Transverse colon (tissue), 4 donors: ENCODE data around the gene NDUFAF3. TPM values are rescaled to one million over a fixed set of nuclear protein-coding genes. Genes with fewer than 3 reads are reported as not detected.
"Not testable (repeated sequence)": the region's sequence is repeated elsewhere in the genome, so short reads cannot be mapped to it uniquely, and the experiment has no call there.

ENCODE experiments used
- DNase-seq: peaks from one replicate; pipeline ENCODE4 v3.0.0-alpha.2; 2019
- H3K27ac ChIP-seq, 4 donors: fragments of 200-600 bp; sonication (generic); 2 replicates each; pipeline ENCODE4 v1.5.1; 2016 to 2018; ENCODE audit warnings: inconsistent platforms in 4 of 4
- H3K27me3 ChIP-seq: fragments of 200-600 bp; sonication (generic); 2 replicates; pipeline ENCODE4 v1.5.1; 2017; ENCODE audit warnings: inconsistent platforms
- H3K36me3 ChIP-seq, 4 donors: fragments of 200-600 bp; sonication (generic); 2 replicates each; pipeline ENCODE4 v1.5.1; 2017 to 2019; ENCODE audit warnings: inconsistent platforms in 4 of 4
- H3K4me1 ChIP-seq, 4 donors: fragments of 200-600 bp; sonication (generic); 2 replicates each; pipeline ENCODE4 v1.5.1; 2017 to 2020; ENCODE audit warnings: inconsistent platforms in 4 of 4
- H3K4me3 ChIP-seq, 4 donors: fragments of 200-600 bp; sonication (generic); 1 replicate in 1 of 4; 2 replicates in 3 of 4; pipeline versions ENCODE4 v1.5.1 to v1.6.1; 2017 to 2019; ENCODE audit warnings: inconsistent platforms in 4 of 4
- H3K9me3 ChIP-seq, 2 donors: fragments of 200-600 bp; sonication (generic); 2 replicates each; pipeline ENCODE4 v1.5.1; 2017 to 2019; ENCODE audit warnings: inconsistent platforms in 2 of 2
- CTCF ChIP-seq, 5 experiments: fragments of 200-600 bp in 3 of 5; fragments of 450-650 bp in 2 of 5; sonication (generic) in 3 of 5; IDR thresholded peaks; 1 replicate in 2 of 5; 2 replicates in 3 of 5; pipeline ENCODE4 v1.5.1; 2016 to 2017; ENCODE audit warnings: antibody characterized with exemption in 5 of 5, inconsistent platforms in 3 of 5, mild to moderate bottlenecking in 2 of 5, moderate library complexity in 1 of 5
- EP300 ChIP-seq: sonication (generic); formaldehyde crosslinking; IDR thresholded peaks from one replicate; pipeline ENCODE4 v1.6.1; 2017; ENCODE audit warnings: antibody characterized with exemption, low read depth
- POLR2A ChIP-seq: fragments of 450-650 bp; IDR thresholded peaks from one replicate; pipeline ENCODE4 v1.6.1; 2016; ENCODE audit warnings: antibody characterized with exemption, mild to moderate bottlenecking, moderate library complexity
- POLR2AphosphoS5 ChIP-seq, 3 donors: sonication (generic); formaldehyde crosslinking; IDR thresholded peaks; one replicate each; pipeline ENCODE4 v1.6.1; 2016; ENCODE audit warnings: antibody characterized with exemption in 3 of 3
- WGBS, 2 donors: methylation state at CpG; one replicate each; pipeline ENCODE4 v1.1.5; 2018; ENCODE audit warnings: low coverage in 1 of 2; 5-methylcytosine and 5-hydroxymethylcytosine counted together
- in situ Hi-C, 4 donors: fragments of 200-750 bp; cut with MboI; loops; one replicate each; pipeline versions ENCODE4 v1.15.0 to v1.15.1; 2017; ENCODE audit warnings: low sequenced_read_pairs in 3 of 4, low pct_ligation_motif_present in 1 of 4, low pct_unique_long_range_greater_than_20kb in 1 of 4
- intact Hi-C: fragments of 100-400 bp; cut with DNase I; formaldehyde crosslinking; loops from one replicate; pipeline ENCODE4 v1.15.1; 2023; ENCODE audit warnings: low total_unique reads
- total RNA-seq, 4 donors: library from RNA; depleted of rRNA; stranded (reverse); fragments of >200 nt; gene quantifications; one replicate each; pipeline ENCODE4 v1.1.0, GENCODE V29; 2016

Gene NDUFAF3
- total RNA-seq, 4 donors from 2014 or later: 30.4 to 125 (median 88.1) TPM

- Histone ChIP-seq H3K27ac (peak within 1 kb of the TSS; percentile 95 to 99 (median 96)), H3K4me1 (peaks cover 12 to 25% (median 19%) of the 10 kb centered on the region in 4 donors), H3K27me3 (no peaks in the 10 kb centered on the region), H3K36me3 (no peaks in the 10 kb centered on the region), H3K4me3 (peak within 1 kb of the TSS; percentile 62 to 97 (median 78)), H3K9me3 (no peaks in the 10 kb centered on the region)
- WGBS, 2 donors: 0% methylated on average over 41 of the region's 65 CpGs; no CpG with 5 or more reads in 1 of the 2 donors
- peak; percentile 98 for DNase-seq
- intact Hi-C loops (loop anchor here (1.0 kb wide), 1 partner anchor 13 kb away; no protein-coding TSS in a partner anchor), in situ Hi-C loops (no loop called here)
- TF ChIP-seq CTCF (IDR thresholded peaks at IDR 0.05): peak; percentile 27 to 77 (median 46)
- TF ChIP-seq POLR2A: peak; percentile 84
- TF ChIP-seq EP300: no peak
- TF ChIP-seq POLR2AphosphoS5 (IDR thresholded peaks at IDR 0.05): peak; percentile 64 to 90 (median 85)
Observed at GRCh38 chr3:49007068-49007770, 14.7 kb upstream of the NDUFAF3 start, which contains the start of gene WDR6. WDR6 (plus strand) TSS chr3:49007391; CDS start chr3:49007432, 41 bp downstream.

GRCh38 chr3:49007771-49008528 is 14.0 kb upstream of the NDUFAF3 start:
- Histone ChIP-seq H3K4me1 (peaks cover 12 to 32% (median 19%) of the 10 kb centered on the region in 4 donors), H3K27me3 (no peaks in the 10 kb centered on the region), H3K4me3 (peak overlapping the region; percentile 62 to 97 (median 78)), H3K27ac (peak overlapping the region; percentile 95 to 99 (median 96)), H3K9me3 (no peaks in the 10 kb centered on the region), H3K36me3 (no peaks in the 10 kb centered on the region)
- in situ Hi-C loops (no loop called here), intact Hi-C loops (loop anchor here (1.0 kb wide), 1 partner anchor 12 kb away; no protein-coding TSS in a partner anchor)
- 13 to 53% methylated on average over 4 to 41 of the region's 41 CpGs for WGBS, 2 donors
- TF ChIP-seq EP300: no peak
- no peak for TF ChIP-seq CTCF (IDR thresholded peaks at IDR 0.05)
- TF ChIP-seq POLR2A: no peak
- TF ChIP-seq POLR2AphosphoS5 (IDR thresholded peaks at IDR 0.05): no peak
- DNase-seq: peak; percentile 95

GRCh38 chr3:49008627-49009026 is 13.3 kb upstream of the NDUFAF3 start:
- H3K27me3 ChIP-seq, H3K36me3 ChIP-seq, DNase-seq, H3K9me3 ChIP-seq, in situ Hi-C loops, intact Hi-C loops: not testable (repeated sequence)
- Histone ChIP-seq H3K4me3 (peak overlapping the region in 1 of 4 donors; percentile 92), H3K27ac (peak overlapping the region; percentile 95 to 99 (median 96)), H3K4me1 (peaks cover 12 to 32% (median 19%) of the 10 kb centered on the region in 4 donors)
- 84 to 91% methylated on average over 5 of the region's 5 CpGs for WGBS, 2 donors

- H3K9me3 ChIP-seq: no peaks in the 10 kb centered on the region
- in situ Hi-C loops: no loop called here
- no peak for TF ChIP-seq POLR2AphosphoS5 (IDR thresholded peaks at IDR 0.05)
- no peak for TF ChIP-seq CTCF (IDR thresholded peaks at IDR 0.05)
- TF ChIP-seq EP300: no peak
- no peak for TF ChIP-seq POLR2A
- 79 to 81% methylated on average over 3 of the region's 3 CpGs for WGBS, 2 donors
- intact Hi-C loops: no loop called here
- H3K27me3 ChIP-seq: no peaks in the 10 kb centered on the region
- peaks cover 0 to 2% (median 0%) of the 10 kb centered on the region in 4 donors for H3K36me3 ChIP-seq
- no peak overlapping the region for H3K4me3 ChIP-seq
- no peak overlapping the region for H3K27ac ChIP-seq
- peaks cover 12 to 32% (median 19%) of the 10 kb centered on the region in 4 donors for H3K4me1 ChIP-seq
- no peak for DNase-seq
Observed at GRCh38 chr3:49009396-49009795, 12.5 kb upstream of the NDUFAF3 start.
